ENCODE data around the gene HDGF.

HDGF gene

GRCh38 chr1:156692925-156693847 is 58.3 kb downstream of the HDGF start:
- DNase-seq = no peak

DNA sequence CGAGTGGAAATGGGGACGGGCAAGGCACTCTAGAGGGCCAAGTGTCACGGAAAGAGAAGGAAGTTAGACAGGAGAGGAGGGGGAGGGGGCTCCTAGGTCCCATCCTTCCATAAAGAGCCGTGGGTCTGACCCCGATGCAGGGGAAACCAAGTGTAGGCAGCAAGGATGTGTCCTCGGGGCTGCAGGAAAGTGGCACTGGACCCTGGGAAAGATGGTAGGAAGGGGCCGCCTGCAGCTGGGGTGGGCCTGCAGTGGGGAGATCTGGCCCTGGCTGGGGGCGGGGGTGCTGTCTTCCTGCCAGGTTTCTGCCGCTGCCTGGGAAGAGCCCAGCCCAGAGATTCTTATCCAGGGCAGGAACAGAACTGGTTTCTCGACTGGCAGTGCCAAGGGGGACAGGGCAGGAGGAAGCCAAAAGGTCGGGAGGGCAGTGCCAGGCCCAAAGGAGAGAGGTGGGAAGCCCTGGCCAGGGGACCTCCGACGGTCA is 59.0 kb downstream of the HDGF start:
- no peak for DNase-seq
